22Rv1 (cell line): Measurements from ENCODE around the gene FBXO48.

Experiments
- H3K27ac ChIP-seq: fragments of 450-650 bp; 2 replicates; pipeline ENCODE4 v1.5.1; 2017
- ZFX ChIP-seq: fragments of 450-650 bp; IDR thresholded peaks from 2 replicates; pipeline ENCODE4 v1.6.1; 2017; ENCODE audit warnings: antibody characterized with exemption, borderline replicate concordance
- TF ChIP-seq, protein P1 (sequence below): fragments of 450-650 bp; IDR thresholded peaks from 2 replicates; pipeline ENCODE4 v1.5.1; 2017; ENCODE audit warnings: mild to moderate bottlenecking

The FBXO48 gene

DNA sequence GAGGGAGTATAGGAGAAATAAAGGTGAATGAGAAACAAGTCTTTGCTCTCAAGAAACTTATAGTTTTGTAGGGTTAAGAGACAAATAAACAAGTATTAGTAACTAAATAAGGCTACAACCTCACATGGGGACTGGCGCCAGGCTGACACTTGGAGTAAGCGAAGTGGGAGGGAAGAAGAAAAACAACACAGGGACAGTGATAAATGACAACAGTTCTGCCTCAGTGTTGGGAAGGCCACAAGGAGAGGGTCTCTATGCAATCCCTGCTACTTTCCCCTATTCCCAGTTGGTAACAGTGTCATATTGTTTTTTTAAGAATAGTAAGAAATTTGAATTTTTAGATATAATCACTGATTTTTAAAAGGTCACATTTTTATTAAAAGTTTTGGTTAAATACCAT is 4.3 kb upstream of the FBXO48 start:
- no peak for TF ChIP-seq ZFX
- TF ChIP-seq, protein P1, sequence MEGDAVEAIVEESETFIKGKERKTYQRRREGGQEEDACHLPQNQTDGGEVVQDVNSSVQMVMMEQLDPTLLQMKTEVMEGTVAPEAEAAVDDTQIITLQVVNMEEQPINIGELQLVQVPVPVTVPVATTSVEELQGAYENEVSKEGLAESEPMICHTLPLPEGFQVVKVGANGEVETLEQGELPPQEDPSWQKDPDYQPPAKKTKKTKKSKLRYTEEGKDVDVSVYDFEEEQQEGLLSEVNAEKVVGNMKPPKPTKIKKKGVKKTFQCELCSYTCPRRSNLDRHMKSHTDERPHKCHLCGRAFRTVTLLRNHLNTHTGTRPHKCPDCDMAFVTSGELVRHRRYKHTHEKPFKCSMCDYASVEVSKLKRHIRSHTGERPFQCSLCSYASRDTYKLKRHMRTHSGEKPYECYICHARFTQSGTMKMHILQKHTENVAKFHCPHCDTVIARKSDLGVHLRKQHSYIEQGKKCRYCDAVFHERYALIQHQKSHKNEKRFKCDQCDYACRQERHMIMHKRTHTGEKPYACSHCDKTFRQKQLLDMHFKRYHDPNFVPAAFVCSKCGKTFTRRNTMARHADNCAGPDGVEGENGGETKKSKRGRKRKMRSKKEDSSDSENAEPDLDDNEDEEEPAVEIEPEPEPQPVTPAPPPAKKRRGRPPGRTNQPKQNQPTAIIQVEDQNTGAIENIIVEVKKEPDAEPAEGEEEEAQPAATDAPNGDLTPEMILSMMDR: no peak

DNA sequence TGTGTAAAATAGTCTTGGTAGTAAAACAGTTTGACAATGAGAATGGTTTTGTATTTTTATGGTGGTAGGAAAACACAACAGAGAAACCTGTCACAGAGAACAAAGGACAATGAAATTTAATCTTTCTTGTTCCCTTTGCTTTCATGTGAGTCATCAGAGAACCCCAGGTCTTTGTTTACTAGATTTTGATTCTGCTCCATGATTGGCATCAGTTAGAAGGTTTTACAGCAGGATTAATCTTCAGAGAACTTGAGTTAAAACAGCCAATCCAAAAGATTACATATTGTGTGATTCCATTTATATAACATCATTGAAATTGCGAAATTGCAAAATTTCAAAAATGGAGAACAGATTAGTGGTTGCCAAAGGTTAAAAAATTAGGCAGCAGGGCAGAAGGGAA is 2.8 kb upstream of the FBXO48 start:
- TF ChIP-seq, protein P1: no peak
- no peak for TF ChIP-seq ZFX
- H3K27ac ChIP-seq: no peak overlapping the region

More for the DNA sequence above, 4.3 kb upstream of the FBXO48 start:
- no peak overlapping the region for H3K27ac ChIP-seq

DNA sequence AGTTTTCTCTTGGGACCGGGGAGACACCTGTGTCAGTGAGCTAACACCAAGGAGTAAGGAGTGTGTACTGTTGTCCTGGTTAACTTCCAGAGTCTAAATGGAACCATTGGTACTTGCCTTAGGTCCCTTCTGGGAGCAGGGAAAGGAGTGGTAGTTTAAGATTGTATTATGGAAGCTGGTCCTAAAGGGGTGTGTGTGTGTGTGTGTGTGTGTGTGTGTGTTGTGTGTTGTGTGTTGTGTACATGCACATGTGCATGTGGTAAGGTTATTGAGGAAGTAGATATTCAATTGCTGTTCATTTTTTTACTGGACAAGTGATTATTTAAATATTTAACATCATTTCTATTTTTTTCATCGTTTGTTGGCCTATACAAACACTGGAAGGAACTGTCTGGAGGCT is 1.7 kb upstream of the FBXO48 start:
- no peak overlapping the region for H3K27ac ChIP-seq
- TF ChIP-seq ZFX: no peak
- TF ChIP-seq, protein P1: no peak

DNA sequence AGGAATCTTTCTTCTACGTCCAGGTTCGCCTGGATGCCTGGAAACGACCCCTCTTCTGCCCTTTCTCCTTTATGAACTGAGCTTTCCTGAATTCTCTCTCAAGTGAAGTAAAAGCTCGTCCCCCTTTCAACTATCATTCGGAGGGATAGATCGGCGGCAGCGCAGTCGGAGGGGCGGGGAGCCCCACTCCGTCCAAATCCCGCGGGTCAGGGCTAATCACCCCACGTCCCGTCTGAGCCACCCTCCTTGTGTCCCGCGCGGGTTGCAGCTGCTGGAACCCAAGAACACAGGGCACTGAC is 367 bp downstream of the FBXO48 start:
- peak overlapping the region; percentile 26; the same call in 1 of the 2 replicates for H3K27ac ChIP-seq
- no peak for TF ChIP-seq ZFX
- TF ChIP-seq, protein P1: no peak

DNA sequence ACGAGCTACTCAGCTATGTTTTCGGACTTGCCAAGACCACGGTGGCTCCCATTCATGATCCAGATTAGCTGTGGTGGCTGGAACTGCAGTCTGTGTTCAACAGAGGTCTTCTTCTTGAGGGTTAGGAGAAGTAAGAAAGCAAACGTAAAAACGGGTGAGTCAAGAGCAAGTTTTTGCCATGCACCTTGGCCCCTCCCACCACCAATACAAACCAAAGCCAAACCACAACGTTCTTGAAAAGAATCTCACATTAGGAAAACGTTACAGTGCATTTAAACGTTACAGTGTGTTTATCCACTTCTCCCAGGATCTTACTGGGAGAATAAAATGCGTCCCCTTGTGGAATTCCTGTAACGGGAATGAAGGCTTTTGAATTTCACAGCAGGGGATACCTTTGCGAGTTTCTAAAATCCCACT is 725 bp downstream of the FBXO48 start:
- TF ChIP-seq ZFX: no peak
- TF ChIP-seq, protein P1: peak; percentile 27
- peak overlapping the region; percentile 26; the same call in 1 of the 2 replicates for H3K27ac ChIP-seq

DNA sequence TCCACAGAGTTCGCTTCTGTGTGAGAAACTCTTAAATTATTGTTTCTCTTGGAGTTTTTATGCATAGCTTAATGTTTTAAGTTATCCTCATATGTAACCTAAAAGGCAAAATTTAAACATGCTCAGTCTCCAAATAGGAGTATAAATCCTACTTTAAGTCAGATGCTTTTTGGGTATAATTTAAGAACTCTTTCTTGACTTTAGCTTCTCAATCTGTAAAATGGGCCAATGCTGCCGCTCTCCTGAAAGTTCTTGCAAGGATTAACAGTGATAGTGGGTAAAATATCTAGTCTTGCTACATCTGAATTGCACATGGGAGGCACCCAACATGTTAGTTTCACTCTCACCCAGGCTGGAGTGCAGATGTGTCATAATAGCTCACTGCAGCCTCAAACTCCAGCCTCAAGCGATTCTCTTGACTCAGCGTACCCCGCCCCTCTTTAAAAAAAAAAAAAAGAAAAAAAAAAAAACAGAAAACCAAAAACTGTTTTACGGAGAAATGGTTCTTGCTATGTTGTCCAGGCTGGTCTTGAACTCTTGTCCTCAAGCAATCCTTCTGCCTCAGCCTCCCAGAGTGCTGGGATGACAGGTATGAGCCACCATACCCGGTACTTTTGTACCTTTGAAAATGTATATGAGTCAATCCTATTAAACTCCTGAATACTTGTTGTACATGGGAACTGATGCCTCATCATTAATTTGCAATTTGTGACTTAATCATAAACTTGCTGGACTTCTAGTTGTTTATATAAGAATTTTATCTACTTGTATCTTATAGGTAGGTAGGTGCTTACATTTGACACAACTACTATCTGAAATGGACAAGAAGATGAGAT is 1.8 kb downstream of the FBXO48 start:
- TF ChIP-seq, protein P1: no peak
- TF ChIP-seq ZFX: no peak
- H3K27ac ChIP-seq: no peak overlapping the region

DNA sequence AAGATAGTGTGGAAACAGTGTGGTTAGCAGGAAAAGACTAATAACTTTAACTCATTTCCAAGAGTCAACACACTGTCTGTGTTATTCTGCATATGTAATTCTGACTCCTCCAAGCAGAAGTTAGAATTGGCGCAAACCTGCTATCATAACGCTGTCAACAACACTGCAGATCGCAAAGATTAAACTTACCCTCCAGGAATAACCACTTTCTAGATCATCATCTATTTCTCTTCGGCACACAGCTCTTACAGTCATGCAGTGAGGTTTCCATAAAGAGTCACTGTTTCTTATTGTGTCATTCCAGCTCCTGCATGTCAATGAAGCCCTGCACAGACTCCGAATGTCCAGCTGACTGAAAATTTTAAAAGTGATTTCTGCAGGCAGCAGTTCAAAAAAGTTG is 2.4 kb downstream of the FBXO48 start:
- TF ChIP-seq, protein P1: no peak
- TF ChIP-seq ZFX: no peak

More for the DNA sequence above, 2.4 kb downstream of the FBXO48 start:
- H3K27ac ChIP-seq: no peak overlapping the region
